Fibroblast of skin of left quadriceps (primary cell): ENCODE measurements around the gene IQGAP1.
A peak's percentile ranks its signal among the peaks of the same experiment; 100 is the strongest.

Source experiments
- DNase-seq, 2 experiments: peaks; one replicate each; pipeline ENCODE4 v3.0.0-alpha.2; 2013; ENCODE audit warnings: low read depth in 2 of 2

IQGAP1 gene

GRCh38 chr15:90442423-90442822 lies 54.4 kb downstream of the IQGAP1 start:
- DNase-seq = no peak

GRCh38 chr15:90449206-90449735 lies 61.2 kb downstream of the IQGAP1 start:
- no peak for DNase-seq

GRCh38 chr15:90451053-90451850 lies 63.2 kb downstream of the IQGAP1 start:
- peak; percentile 51 to 52 for DNase-seq

GRCh38 chr15:90456236-90456635 lies 68.2 kb downstream of the IQGAP1 start:
- no peak for DNase-seq

- no peak for DNase-seq
These were observed 70.0 kb downstream of the IQGAP1 start for GRCh38 chr15:90458061-90458460.

GRCh38 chr15:90459368-90459767 lies 71.3 kb downstream of the IQGAP1 start:
- DNase-seq = no peak

- DNase-seq = no peak
These were observed 72.2 kb downstream of the IQGAP1 start for GRCh38 chr15:90460142-90460824.

GRCh38 chr15:90463381-90463780 lies 75.3 kb downstream of the IQGAP1 start:
- DNase-seq = peak in 1 of 2 experiments; percentile 10

GRCh38 chr15:90465140-90465929 lies 77.3 kb downstream of the IQGAP1 start:
- peak in 1 of 2 experiments; percentile 8 for DNase-seq

GRCh38 chr15:90465930-90466567 lies 78.0 kb downstream of the IQGAP1 start:
- DNase-seq = no peak

- no peak for DNase-seq
These were observed 81.7 kb downstream of the IQGAP1 start for GRCh38 chr15:90469723-90470122.

- no peak for DNase-seq
These were observed 82.4 kb downstream of the IQGAP1 start for GRCh38 chr15:90470453-90470852.

- DNase-seq = no peak
These were observed 83.1 kb downstream of the IQGAP1 start for GRCh38 chr15:90471126-90471525.

GRCh38 chr15:90471769-90472168 lies 83.7 kb downstream of the IQGAP1 start:
- DNase-seq = no peak

GRCh38 chr15:90478846-90479481 lies 90.9 kb downstream of the IQGAP1 start:
- no peak for DNase-seq

- DNase-seq = peak in 1 of 2 experiments; percentile 8
These were observed 91.6 kb downstream of the IQGAP1 start for GRCh38 chr15:90479656-90480055.

GRCh38 chr15:90481023-90481422 lies 93.0 kb downstream of the IQGAP1 start:
- DNase-seq = no peak

GRCh38 chr15:90482124-90483011 lies 94.3 kb downstream of the IQGAP1 start:
- DNase-seq = peak in 1 of 2 experiments; percentile 14

GRCh38 chr15:90483012-90483307 lies 94.9 kb downstream of the IQGAP1 start:
- DNase-seq = no peak

GRCh38 chr15:90483637-90484036 lies 95.6 kb downstream of the IQGAP1 start:
- DNase-seq = no peak
